IPS DF 4.7 (cell line): Measurements from ENCODE around the gene NFATC2.

ENCODE experiments used
- DNase-seq: peaks from one replicate; pipeline ENCODE4 v3.0.0-alpha.2; 2013; ENCODE audit warnings: low spot score; ENCODE audit errors: extremely low read depth

NFATC2 gene

GRCh38 chr20:51452734-51453365, 89.7 kb downstream of the NFATC2 start:
- DNase-seq = no peak

- DNase-seq = no peak
These were observed 90.4 kb downstream of the NFATC2 start for GRCh38 chr20:51452091-51452613.

GRCh38 chr20:51451484-51451883, 91.0 kb downstream of the NFATC2 start:
- no peak for DNase-seq

GRCh38 chr20:51450984-51451383, 91.5 kb downstream of the NFATC2 start:
- no peak for DNase-seq

GRCh38 chr20:51450221-51450712, 92.3 kb downstream of the NFATC2 start:
- DNase-seq = no peak

GRCh38 chr20:51449498-51450220, 92.9 kb downstream of the NFATC2 start:
- no peak for DNase-seq

- DNase-seq = no peak
These were observed 94.8 kb downstream of the NFATC2 start for GRCh38 chr20:51447765-51448148.

- no peak for DNase-seq
These were observed 95.3 kb downstream of the NFATC2 start for GRCh38 chr20:51447097-51447764.

GRCh38 chr20:51446656-51447055, 95.9 kb downstream of the NFATC2 start:
- DNase-seq = no peak

GRCh38 chr20:51446230-51446629, 96.3 kb downstream of the NFATC2 start:
- no peak for DNase-seq

- no peak for DNase-seq
These were observed 96.9 kb downstream of the NFATC2 start for GRCh38 chr20:51445591-51445990.

GRCh38 chr20:51444922-51445438, 97.5 kb downstream of the NFATC2 start:
- DNase-seq = no peak

- no peak for DNase-seq
These were observed 98.1 kb downstream of the NFATC2 start for GRCh38 chr20:51444467-51444866.

GRCh38 chr20:51442602-51443001, 99.9 kb downstream of the NFATC2 start:
- DNase-seq = no peak

- DNase-seq = no peak
These were observed 101.9 kb downstream of the NFATC2 start for GRCh38 chr20:51440589-51440988.

- DNase-seq = no peak
These were observed 103.3 kb downstream of the NFATC2 start for GRCh38 chr20:51439160-51439689.

- DNase-seq = no peak
These were observed 104.4 kb downstream of the NFATC2 start for GRCh38 chr20:51438136-51438535.

GRCh38 chr20:51437182-51437924, 105.2 kb downstream of the NFATC2 start:
- no peak for DNase-seq

- no peak for DNase-seq
These were observed 107.8 kb downstream of the NFATC2 start for GRCh38 chr20:51434580-51435247.

GRCh38 chr20:51434026-51434425, 108.5 kb downstream of the NFATC2 start:
- DNase-seq = no peak
